GM19468 (cell line): Measurements from ENCODE around the gene WDR64.
A peak's percentile ranks its signal among the peaks of the same experiment; 100 is the strongest.
"Not testable (repeated sequence)": the region's sequence is repeated elsewhere in the genome, so short reads cannot be mapped to it uniquely, and the experiment has no call there.

Experiments used
- ATAC-seq: cut with Tn5 transposase; IDR thresholded peaks from one replicate; pipeline ENCODE4 v1.9.1; 2021; ENCODE audit warnings: mild to moderate bottlenecking, moderate library complexity, moderate number of reproducible peaks; ENCODE audit not compliant: unreplicated experiment; ENCODE audit errors: extremely low read depth

The WDR64 gene

GRCh38 chr1:241776911-241777310 lies 124.8 kb downstream of the WDR64 start:
- no peak for ATAC-seq

- ATAC-seq, result no peak
Observed at GRCh38 chr1:241778117-241778516, 126.0 kb downstream of the WDR64 start.

- no peak for ATAC-seq
Observed at GRCh38 chr1:241779897-241780296, 127.8 kb downstream of the WDR64 start.

GRCh38 chr1:241782396-241782795 lies 130.3 kb downstream of the WDR64 start:
- no peak for ATAC-seq

- ATAC-seq, result no peak
Observed at GRCh38 chr1:241787691-241788090, 135.6 kb downstream of the WDR64 start.

- ATAC-seq, result no peak
Observed at GRCh38 chr1:241789061-241789460, 137.0 kb downstream of the WDR64 start.

DNA sequence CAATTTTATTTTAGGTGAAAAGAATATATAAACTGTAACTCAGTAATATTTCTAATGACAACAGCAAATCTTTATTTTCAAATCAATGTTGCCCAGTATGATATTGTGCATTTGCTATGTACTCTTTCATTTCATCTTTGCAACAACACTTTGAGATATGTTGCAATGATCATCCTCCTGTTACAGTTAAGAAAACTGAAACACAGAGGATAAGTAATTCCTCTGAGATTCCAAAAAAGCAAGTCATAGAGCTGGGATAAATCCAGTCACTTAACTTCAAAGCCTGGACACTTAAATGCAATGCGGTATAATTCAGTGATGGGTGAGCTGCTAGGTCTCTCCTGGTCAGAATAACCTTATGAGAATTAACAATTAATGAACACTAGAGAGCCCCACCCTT lies 147.3 kb downstream of the WDR64 start:
- no peak for ATAC-seq

DNA sequence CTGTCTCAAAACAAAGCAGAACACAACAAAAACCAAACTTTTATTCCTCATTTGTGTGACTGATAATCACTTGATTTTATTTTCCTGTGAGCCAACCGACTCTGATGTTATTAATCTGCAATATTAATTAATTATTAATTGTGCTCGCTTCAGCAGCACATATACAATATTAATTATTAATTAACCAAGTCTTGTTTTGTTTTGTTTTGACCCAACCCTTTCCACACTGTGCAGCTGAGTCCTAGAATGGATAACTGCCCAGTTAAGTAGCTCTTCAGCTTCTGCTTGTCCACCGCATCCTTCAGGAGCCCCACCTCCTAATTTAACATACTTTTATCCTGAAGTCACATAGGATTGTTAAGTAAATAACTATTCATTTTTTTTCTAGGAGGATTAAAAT lies 148.6 kb downstream of the WDR64 start:
- no peak for ATAC-seq

- no peak for ATAC-seq
Observed at GRCh38 chr1:241802863-241803262, 150.8 kb downstream of the WDR64 start.

DNA sequence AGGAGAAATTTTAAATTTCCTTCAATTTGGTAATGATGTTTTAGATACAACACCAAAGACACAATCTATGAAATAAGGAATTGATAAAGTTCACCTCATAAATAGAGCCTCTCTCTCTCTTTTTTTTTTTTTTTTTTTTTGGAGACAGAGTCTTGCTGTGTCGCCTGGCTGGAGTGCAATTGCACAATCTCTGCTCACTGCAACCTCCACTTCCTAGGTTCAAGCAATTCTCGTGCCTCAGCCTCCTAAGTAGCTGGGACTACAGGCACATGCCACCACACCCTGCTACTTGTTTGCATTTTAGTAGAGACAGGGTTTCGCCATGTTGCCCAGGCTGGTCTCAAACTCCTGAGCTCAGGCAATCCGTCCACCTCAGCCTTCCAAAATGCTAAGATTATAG lies 152.6 kb downstream of the WDR64 start:
- ATAC-seq, result not testable (repeated sequence)

- no peak for ATAC-seq
Observed at GRCh38 chr1:241808265-241808664, 156.2 kb downstream of the WDR64 start.

- peak; percentile 85 for ATAC-seq
Observed at GRCh38 chr1:241810769-241811405, 158.8 kb downstream of the WDR64 start.

GRCh38 chr1:241813768-241814320 lies 161.8 kb downstream of the WDR64 start:
- ATAC-seq, result no peak

- no peak for ATAC-seq
Observed at GRCh38 chr1:241816008-241816407, 163.9 kb downstream of the WDR64 start.

- no peak for ATAC-seq
Observed at GRCh38 chr1:241817331-241817792, 165.3 kb downstream of the WDR64 start.

DNA sequence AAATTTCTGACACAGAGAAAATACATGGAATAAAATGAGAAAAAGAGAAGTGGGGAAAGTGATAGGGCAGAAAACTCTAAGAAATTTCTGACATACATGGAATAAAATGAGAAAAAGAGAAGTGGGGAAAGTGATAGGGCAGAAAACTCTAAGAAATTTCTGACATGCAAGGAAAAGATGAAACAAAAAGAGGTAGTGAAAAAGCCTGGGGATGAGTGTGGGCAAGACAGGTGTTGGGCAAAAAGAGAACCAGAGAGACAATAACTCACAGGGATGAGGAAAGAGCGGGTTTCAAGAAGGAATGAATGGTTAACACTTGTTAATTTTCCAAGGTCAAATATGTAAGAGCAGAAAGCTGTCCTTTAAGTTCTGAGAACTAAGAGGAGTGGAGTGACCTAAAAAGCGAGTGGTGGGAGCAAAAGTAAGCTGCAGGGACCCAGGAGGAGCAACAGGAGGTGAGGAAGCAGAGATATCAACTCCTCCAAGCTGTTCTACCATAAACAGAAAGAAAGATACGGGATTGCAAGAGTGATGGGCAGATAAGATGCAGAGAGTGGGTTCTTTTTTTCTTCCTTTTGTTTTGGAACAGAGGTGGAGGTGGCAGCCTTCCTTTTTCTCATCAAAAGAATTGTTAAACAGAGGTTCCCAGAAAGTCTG lies 166.0 kb downstream of the WDR64 start:
- ATAC-seq, result no peak

- no peak for ATAC-seq
Observed at GRCh38 chr1:241819340-241819866, 167.3 kb downstream of the WDR64 start.

DNA sequence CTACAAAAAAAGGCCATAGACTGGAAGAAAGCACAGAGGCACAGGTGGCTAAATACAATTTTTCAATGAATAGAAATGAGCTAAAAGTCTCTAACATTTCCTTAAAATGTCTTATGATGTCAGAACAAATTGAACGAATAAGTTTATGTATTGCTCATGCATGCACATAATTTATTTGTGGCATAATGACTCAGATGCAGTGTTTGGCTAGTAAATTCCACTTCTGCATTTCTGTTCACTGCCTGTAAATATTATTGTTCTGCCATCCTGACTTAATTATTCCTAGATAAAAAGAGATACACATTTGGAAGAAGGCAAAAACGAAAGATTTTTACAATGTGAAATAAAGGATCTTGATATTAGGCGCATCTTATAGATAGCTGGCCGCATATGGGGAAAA lies 169.3 kb downstream of the WDR64 start:
- no peak for ATAC-seq

DNA sequence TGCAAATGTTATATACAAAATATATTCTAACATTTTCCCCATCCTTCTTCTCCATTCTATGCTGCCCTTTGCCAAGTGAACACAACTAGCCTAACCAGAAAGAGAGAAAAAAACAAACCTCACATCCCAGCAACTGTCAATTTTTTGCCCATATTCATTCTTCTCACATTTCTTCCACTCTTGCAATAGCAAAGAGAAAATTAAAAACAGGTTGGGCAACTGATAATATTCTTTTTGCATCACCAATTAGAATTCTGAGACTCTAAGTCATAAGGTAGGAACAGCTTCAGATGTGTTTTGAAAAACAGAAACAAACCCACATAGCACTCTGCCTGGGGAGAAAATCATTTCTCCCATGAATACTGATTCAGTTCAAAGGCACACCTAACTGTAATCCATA lies 170.8 kb downstream of the WDR64 start:
- ATAC-seq, result no peak

- ATAC-seq, result no peak
Observed at GRCh38 chr1:241823925-241824324, 171.8 kb downstream of the WDR64 start.

- ATAC-seq, result no peak
Observed at GRCh38 chr1:241825581-241825980, 173.5 kb downstream of the WDR64 start.
